Measurements from ENCODE around the gene MPC1L.

GRCh38 chrX:40579900-40580536 lies 43.2 kb upstream of the MPC1L start:
- TF ChIP-seq GATA3 (IDR thresholded peaks at IDR 0.05; ENCODE audit: low read depth, low read length), result no peak
- no peak for TF ChIP-seq GATA2 (IDR thresholded peaks at IDR 0.05; ENCODE audit: low read depth, low read length)
